Anterior cingulate cortex (tissue), 58 donors: ENCODE results near the gene ERBB2.
"Not testable (repeated sequence)": the region's sequence is repeated elsewhere in the genome, so short reads cannot be mapped to it uniquely, and the experiment has no call there.

Experiments used
- DNase-seq, 58 donors: peaks; one replicate each; lab custom pipeline; 2025; lab: John Stamatoyannopoulos, UW

ERBB2 gene

GRCh38 chr17:39717660-39718059 is 17.8 kb downstream of the ERBB2 start:
- DNase-seq, result no peak

GRCh38 chr17:39719563-39720355 is 19.9 kb downstream of the ERBB2 start:
- peak in 1 of 58 donors; percentile 33 for DNase-seq

- DNase-seq, result no peak
Observed at GRCh38 chr17:39722104-39722503, 22.2 kb downstream of the ERBB2 start.

- no peak for DNase-seq
Observed at GRCh38 chr17:39722965-39723848, 23.3 kb downstream of the ERBB2 start.

GRCh38 chr17:39724731-39725130 is 24.9 kb downstream of the ERBB2 start:
- DNase-seq, result no peak

- not testable (repeated sequence) for DNase-seq
Observed at GRCh38 chr17:39725923-39726322, 26.1 kb downstream of the ERBB2 start.

- no peak for DNase-seq
Observed at GRCh38 chr17:39726617-39727016, 26.8 kb downstream of the ERBB2 start.

- no peak for DNase-seq
Observed at GRCh38 chr17:39727556-39727955, 27.7 kb downstream of the ERBB2 start.

- DNase-seq, result no peak
Observed at GRCh38 chr17:39729280-39729851, 29.5 kb downstream of the ERBB2 start.

- peak; percentile 37 to 94 (median 82) for DNase-seq
Observed at GRCh38 chr17:39730095-39730921, 30.4 kb downstream of the ERBB2 start, which contains the start of gene MIEN1. TSS of gene MIEN1 (minus strand) at chr17:39730532. CDS start at chr17:39730495, 37 bp downstream.

GRCh38 chr17:39732586-39732985 is 32.7 kb downstream of the ERBB2 start:
- no peak for DNase-seq

- DNase-seq, result no peak
Observed at GRCh38 chr17:39735882-39736281, 36.0 kb downstream of the ERBB2 start.

GRCh38 chr17:39736319-39737165 is 36.7 kb downstream of the ERBB2 start:
- DNase-seq, result no peak

GRCh38 chr17:39737206-39737759 is 37.4 kb downstream of the ERBB2 start:
- no peak for DNase-seq

GRCh38 chr17:39737760-39738567 is 38.1 kb downstream of the ERBB2 start, which contains the start of gene GRB7:
TSS of gene GRB7 (plus strand) at chr17:39737938. CDS start at chr17:39742302, 4,364 bp downstream.
- DNase-seq, result no peak

- no peak for DNase-seq
Observed at GRCh38 chr17:39738568-39738901, 38.7 kb downstream of the ERBB2 start.

GRCh38 chr17:39738983-39739884 is 39.4 kb downstream of the ERBB2 start:
- no peak for DNase-seq
